ENCODE measurements around the gene OBP2B. TPM values are rescaled to one million over a fixed set of nuclear protein-coding genes. Genes with fewer than 3 reads are reported as not detected.
"Not testable (repeated sequence)": the region's sequence is repeated elsewhere in the genome, so short reads cannot be mapped to it uniquely, and the experiment has no call there.

The OBP2B gene
- total RNA-seq, 4 donors from 2014 or later = not detected

- Histone ChIP-seq H3K4me3 (no peak overlapping the region), H3K36me3 (no peaks in the 10 kb centered on the region), H3K27me3 (peaks cover 7 to 18% (median 18%) of the 10 kb centered on the region in 3 donors), H3K27ac (peak overlapping the region in 2 of 4 donors; percentile 65 to 81), H3K9me3 (no peaks in the 10 kb centered on the region), H3K4me1 (peaks cover 13 to 14% of the 10 kb centered on the region in 2 donors)
- no peak for TF ChIP-seq CTCF (IDR thresholded peaks at IDR 0.05 in 4 of 5, conservative IDR thresholded peaks at IDR 0.05 in 1 of 5)
- no peak for TF ChIP-seq POLR2A (IDR thresholded peaks at IDR 0.05)
- ATAC-seq (no peak), DNase-seq (no peak)
- in situ Hi-C loops (cut with MboI; ENCODE audit: low sequenced_read_pairs in 4 of 4) (no loop called here), intact Hi-C loops (cut with DNase I; ENCODE audit: low total_unique reads) (no loop called here)
Observed at GRCh38 chr9:133239533-133240090, 30.6 kb upstream of the OBP2B start.

- in situ Hi-C loops (cut with MboI; ENCODE audit: low sequenced_read_pairs in 4 of 4) = no loop called here
- Histone ChIP-seq H3K4me3 (peak overlapping the region; percentile 17 to 36 (median 26)), H3K9me3 (no peaks in the 10 kb centered on the region), H3K27me3 (peaks cover 7 to 18% (median 18%) of the 10 kb centered on the region in 3 donors), H3K27ac (peak overlapping the region; percentile 50 to 81 (median 66)), H3K36me3 (no peaks in the 10 kb centered on the region), H3K4me1 (peaks cover 13 to 14% of the 10 kb centered on the region in 2 donors)
- no peak for DNase-seq
- intact Hi-C loops (cut with DNase I; ENCODE audit: low total_unique reads) = no loop called here
- TF ChIP-seq POLR2A (IDR thresholded peaks at IDR 0.05) (no peak), CTCF (IDR thresholded peaks at IDR 0.05 in 4 of 5, conservative IDR thresholded peaks at IDR 0.05 in 1 of 5) (peak in 4 of 5 experiments; percentile 19 to 46 (median 38))
- ATAC-seq = peak; percentile 9 to 17
Observed at GRCh38 chr9:133238851-133239532, 29.9 kb upstream of the OBP2B start.

GRCh38 chr9:133238272-133238850 lies 29.3 kb upstream of the OBP2B start:
- DNase-seq (peak; percentile 22 to 36), ATAC-seq (peak; percentile 28 to 44)
- Histone ChIP-seq H3K27me3 (peaks cover 7 to 18% (median 13%) of the 10 kb centered on the region in 3 donors), H3K9me3 (no peaks in the 10 kb centered on the region), H3K36me3 (no peaks in the 10 kb centered on the region), H3K27ac (peak overlapping the region; percentile 50 to 81 (median 66)), H3K4me3 (peak overlapping the region; percentile 17 to 36 (median 26)), H3K4me1 (peaks cover 13 to 14% of the 10 kb centered on the region in 2 donors)
- TF ChIP-seq POLR2A (IDR thresholded peaks at IDR 0.05) (no peak), CTCF (IDR thresholded peaks at IDR 0.05 in 4 of 5, conservative IDR thresholded peaks at IDR 0.05 in 1 of 5) (no peak)
- intact Hi-C loops (cut with DNase I; ENCODE audit: low total_unique reads) (no loop called here), in situ Hi-C loops (cut with MboI; ENCODE audit: low sequenced_read_pairs in 4 of 4) (no loop called here)

- Histone ChIP-seq H3K27ac (peak overlapping the region; percentile 54 to 81 (median 66)), H3K9me3 (no peaks in the 10 kb centered on the region), H3K4me1 (peaks cover 13 to 14% of the 10 kb centered on the region in 2 donors), H3K4me3 (no peak overlapping the region), H3K27me3 (peaks cover 7 to 18% (median 13%) of the 10 kb centered on the region in 3 donors), H3K36me3 (no peaks in the 10 kb centered on the region)
- intact Hi-C loops (cut with DNase I; ENCODE audit: low total_unique reads) = no loop called here
- in situ Hi-C loops (cut with MboI; ENCODE audit: low sequenced_read_pairs in 4 of 4) = no loop called here
- ATAC-seq (peak; percentile 60 to 65), DNase-seq (no peak)
- no peak for TF ChIP-seq CTCF (IDR thresholded peaks at IDR 0.05 in 4 of 5, conservative IDR thresholded peaks at IDR 0.05 in 1 of 5)
- TF ChIP-seq POLR2A (IDR thresholded peaks at IDR 0.05) = no peak
Observed at GRCh38 chr9:133237035-133237731, 28.1 kb upstream of the OBP2B start.

- intact Hi-C loops (cut with DNase I; ENCODE audit: low total_unique reads); in situ Hi-C loops (cut with MboI; ENCODE audit: low sequenced_read_pairs in 4 of 4); ATAC-seq; H3K36me3 ChIP-seq; H3K4me3 ChIP-seq; H3K9me3 ChIP-seq; DNase-seq: not testable (repeated sequence)
- Histone ChIP-seq H3K4me1 (peaks cover 13 to 14% of the 10 kb centered on the region in 2 donors), H3K27me3 (peaks cover 7 to 18% (median 13%) of the 10 kb centered on the region in 3 donors), H3K27ac (peak overlapping the region; percentile 54 to 81 (median 66))
Observed at GRCh38 chr9:133236291-133237034, 27.4 kb upstream of the OBP2B start.
